Mononuclear cell (primary cell): ENCODE data around the gene IGFLR1. TPM values are rescaled to one million over a fixed set of nuclear protein-coding genes. Genes with fewer than 3 reads are reported as not detected.

Experiments
- H3K27me3 ChIP-seq: 2 replicates; pipeline ENCODE4 v1.6.0; 2011; ENCODE audit warnings: low read length, control low read depth; ENCODE audit not compliant: insufficient read depth
- H3K4me1 ChIP-seq: 2 replicates; pipeline ENCODE4 v1.5.1; 2011; ENCODE audit warnings: mild to moderate bottlenecking, low read length, control low read depth; ENCODE audit not compliant: insufficient read depth
- H3K4me3 ChIP-seq: 2 replicates; pipeline ENCODE4 v1.5.1; 2011; ENCODE audit warnings: mild to moderate bottlenecking, low read length, moderate library complexity
- H3K9me3 ChIP-seq: 2 replicates; pipeline ENCODE4 v1.5.1; 2011; ENCODE audit warnings: low read depth, mild to moderate bottlenecking, control low read depth, low read length
- total RNA-seq: library from RNA; depleted of rRNA; stranded (reverse); fragments of >200 nt; gene quantifications from one replicate; pipeline ENCODE4 v1.2.3, GENCODE V29; 2012

Gene IGFLR1
- total RNA-seq, 1 donor: 8.7 TPM

DNA sequence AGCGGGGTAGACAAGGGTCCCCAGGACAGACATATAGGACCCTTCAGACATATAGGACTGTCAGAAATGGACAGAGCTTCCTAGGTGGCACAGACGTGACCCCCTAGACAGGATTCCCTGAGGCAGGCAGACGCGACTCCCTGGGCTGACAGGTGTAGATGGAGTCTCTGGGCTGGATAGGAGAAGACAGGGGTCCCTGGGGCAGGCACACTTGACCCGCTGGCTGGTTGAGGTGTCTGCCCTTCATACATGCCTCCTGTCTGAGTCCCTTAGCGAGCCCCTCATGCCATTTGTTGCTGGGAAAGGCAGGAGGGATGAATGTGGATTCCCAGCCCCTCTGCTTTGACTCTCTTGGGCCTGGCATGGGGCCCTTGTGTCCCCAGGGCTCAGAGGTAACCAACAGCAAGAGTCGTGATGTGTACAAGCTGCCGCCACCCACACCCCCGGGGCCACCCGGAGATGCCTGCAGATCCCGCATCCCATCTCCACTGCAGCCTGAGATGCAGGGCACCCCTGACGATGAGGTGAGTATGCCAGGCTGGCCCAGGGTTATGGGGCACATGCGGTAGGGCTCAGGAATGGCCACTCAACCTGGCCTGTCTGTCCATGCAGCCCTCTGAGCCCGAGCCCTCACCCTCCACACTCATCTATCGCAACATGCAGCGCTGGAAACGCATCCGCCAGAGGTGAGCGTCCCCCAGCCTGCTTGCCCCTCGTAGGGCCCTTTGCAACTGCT is 11.6 kb upstream of the IGFLR1 start:
- Histone ChIP-seq H3K4me3 (no peak overlapping the region), H3K4me1 (peaks cover 36% of the 10 kb centered on the region), H3K27me3 (peaks cover 9% of the 10 kb centered on the region), H3K9me3 (no peaks in the 10 kb centered on the region)

DNA sequence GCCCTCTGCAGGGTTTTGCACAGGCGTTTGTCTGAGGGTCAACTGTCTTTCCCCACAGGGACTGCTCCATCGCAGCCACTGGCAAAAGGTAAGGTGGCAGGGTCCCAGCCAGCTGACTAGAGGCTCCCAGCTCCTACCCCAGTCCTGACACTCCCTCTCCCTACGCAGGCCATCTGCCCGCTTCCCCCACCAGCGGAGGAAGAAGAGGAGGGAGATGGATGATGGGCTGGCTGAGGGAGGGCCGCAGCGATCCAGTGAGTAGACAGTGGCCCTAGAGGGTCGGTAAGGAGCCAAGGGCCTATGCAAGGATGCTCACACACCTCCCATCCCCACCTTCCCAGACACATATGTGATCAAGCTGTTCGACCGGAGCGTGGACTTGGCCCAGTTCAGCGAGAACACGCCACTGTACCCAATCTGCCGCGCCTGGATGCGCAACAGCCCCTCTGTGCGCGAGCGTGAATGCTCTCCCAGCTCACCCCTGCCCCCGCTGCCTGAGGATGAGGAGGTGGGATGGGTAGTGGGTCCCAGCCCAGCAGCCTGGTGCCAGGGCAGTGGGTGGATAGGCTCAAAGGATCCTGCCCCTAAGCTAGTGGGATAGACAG is 10.6 kb upstream of the IGFLR1 start:
- H3K27me3 ChIP-seq: peaks cover 9% of the 10 kb centered on the region
- H3K4me1 ChIP-seq: peaks cover 36% of the 10 kb centered on the region
- no peaks in the 10 kb centered on the region for H3K9me3 ChIP-seq
- no peak overlapping the region for H3K4me3 ChIP-seq

DNA sequence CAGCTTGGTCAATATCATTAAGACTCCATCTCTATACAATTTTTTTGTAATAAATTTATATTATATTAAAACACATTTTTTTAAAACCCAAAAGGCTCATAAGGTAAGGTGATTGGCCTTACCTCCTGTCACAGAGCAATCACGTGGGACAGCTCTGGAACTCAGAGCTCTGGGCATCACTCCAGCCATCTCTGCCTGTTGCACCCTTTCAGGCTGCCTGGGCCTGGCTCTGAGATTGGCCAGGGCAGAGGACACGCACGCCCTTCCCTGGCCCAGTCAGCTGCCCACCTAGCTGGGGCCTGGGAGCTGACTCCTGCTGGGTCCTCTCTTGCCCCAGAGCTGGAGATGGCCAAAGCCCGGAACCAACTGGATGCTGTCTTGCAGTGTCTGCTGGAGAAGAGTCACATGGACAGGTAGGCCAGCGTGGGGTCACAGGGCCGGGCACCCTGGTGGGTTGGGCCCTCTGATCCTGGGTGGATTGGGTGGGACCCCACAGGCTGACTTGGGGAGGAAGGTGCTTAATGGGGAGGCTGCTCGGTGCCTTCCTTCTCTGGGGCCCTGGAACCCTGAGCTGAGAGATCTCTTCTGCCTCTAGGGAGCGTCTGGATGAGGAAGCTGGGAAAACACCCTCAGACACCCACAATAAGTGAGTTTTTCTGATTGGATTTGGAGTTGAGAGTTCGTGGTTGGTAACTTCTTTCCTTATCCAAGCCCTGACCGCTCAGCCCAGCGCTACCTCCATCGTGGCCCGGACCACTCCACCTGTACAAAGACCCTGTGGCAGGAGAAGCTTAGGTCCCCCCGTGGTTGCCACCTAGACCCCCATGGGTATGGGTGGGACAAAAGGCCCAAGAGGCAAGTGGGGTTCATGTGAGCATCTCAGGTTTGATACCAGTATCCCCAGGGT is 9.8 kb upstream of the IGFLR1 start:
- Histone ChIP-seq H3K9me3 (no peaks in the 10 kb centered on the region), H3K4me1 (peaks cover 34% of the 10 kb centered on the region), H3K27me3 (peaks cover 9% of the 10 kb centered on the region), H3K4me3 (no peak overlapping the region)

DNA sequence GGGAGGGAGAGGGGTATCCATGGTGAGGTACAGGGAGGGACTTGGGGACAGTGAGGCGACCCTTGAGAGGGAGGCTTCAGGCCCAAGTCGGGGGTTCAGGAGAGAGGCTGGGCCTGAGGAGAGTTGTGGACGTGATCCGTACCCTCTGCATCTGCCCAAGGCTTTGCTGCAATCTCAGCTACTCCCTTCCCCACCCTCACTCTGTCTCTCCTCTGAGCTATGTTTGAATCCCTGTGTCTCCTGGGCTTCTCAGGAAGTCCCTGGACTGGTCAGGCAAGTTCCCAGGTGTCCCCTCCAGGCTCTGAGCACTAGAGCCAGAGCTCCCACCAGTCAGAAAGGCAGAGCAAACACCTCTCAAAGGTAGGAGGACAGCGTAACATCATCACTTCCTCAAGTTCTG is 7.9 kb upstream of the IGFLR1 start:
- no peak overlapping the region for H3K4me3 ChIP-seq
- no peaks in the 10 kb centered on the region for H3K27me3 ChIP-seq
- H3K9me3 ChIP-seq: no peaks in the 10 kb centered on the region
- peaks cover 29% of the 10 kb centered on the region for H3K4me1 ChIP-seq

DNA sequence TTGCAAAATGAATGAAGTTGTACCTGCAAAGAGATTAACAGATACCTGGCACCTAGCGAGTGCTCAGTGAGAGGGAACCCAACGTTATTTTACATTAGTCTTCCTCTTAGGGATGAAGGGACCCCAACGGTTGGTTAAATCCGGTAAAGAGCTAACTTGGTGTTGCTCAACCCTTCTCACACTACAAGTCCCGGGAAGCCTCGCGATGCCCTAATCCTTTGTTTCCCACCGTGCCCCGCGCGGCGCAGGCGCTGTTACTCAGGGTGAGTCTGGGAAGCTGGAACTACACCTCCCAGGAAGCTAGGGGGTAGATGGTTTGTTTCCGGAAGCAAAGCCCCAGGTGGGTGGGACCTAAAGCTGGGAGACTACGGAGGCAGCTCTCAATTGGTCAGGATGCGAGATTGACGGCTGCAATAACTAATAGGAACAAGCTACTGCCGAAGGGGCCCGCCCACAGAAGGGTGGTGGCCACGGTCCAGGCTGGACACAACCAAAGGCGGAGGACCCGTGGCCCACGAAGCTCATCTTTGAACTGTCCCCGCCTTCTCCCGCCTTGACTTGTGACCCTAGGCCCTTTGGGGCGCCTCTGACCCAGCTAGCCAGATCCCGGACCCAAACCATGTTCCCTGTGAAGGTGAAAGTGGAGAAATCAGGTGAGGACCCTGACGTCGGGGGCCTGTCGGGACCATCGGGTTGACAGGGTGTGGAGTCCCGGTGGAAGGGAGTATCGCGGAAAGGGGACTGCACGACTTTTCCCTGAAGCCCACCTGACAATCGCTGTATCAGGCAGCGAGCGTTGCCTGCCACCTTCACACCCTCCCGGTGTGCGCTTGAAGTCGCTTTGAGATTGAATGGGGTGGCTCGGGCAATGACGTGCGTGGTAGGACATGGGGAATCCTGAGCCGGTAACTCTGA is 6.1 kb upstream of the IGFLR1 start, which contains the start of gene LIN37:
TSS of gene LIN37 (plus strand) at position 471 of the 915 bp plus-strand sequence. CDS start at position 620, 149 bp downstream.
- H3K9me3 ChIP-seq: no peaks in the 10 kb centered on the region
- H3K27me3 ChIP-seq: no peaks in the 10 kb centered on the region
- peaks cover 41% of the 10 kb centered on the region for H3K4me1 ChIP-seq
- H3K4me3 ChIP-seq: peak within 1 kb of the TSS; percentile 75

DNA sequence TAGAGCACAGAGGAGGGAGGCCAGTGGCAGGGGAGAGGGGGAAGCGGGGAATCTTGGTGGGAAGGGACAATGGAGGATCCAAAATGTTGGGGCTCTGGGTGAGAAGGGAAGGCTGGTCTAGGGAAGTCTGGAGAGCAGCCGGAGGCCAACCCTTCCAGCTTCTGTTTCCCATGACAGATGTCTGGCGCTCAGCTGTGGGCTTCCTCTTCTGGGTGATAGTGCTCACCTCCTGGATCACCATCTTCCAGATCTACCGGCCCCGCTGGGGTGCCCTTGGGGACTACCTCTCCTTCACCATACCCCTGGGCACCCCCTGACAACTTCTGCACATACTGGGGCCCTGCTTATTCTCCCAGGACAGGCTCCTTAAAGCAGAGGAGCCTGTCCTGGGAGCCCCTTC is 4.3 kb upstream of the IGFLR1 start:
- H3K27me3 ChIP-seq: no peaks in the 10 kb centered on the region
- peaks cover 60% of the 10 kb centered on the region for H3K4me1 ChIP-seq
- H3K4me3 ChIP-seq: no peak overlapping the region
- H3K9me3 ChIP-seq: no peaks in the 10 kb centered on the region

DNA sequence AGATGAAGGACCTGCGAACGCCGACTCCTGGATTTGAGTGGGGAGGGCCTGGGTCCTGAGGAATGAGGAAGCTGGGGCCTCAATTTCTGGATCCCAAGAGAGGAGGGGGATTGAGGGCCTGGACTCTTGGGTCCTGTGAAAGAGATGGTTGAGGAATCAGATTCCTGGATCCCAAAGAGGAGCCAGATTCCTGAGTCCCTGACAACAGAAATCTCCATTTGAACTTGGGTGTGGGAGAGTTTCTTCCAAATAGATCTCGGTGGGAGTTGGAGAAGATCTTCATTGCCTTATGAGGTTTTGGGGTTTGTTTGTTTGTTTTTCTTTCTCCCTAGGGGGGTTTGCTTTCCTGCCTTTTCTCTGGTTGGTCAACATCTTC is 3.8 kb upstream of the IGFLR1 start:
- no peaks in the 10 kb centered on the region for H3K27me3 ChIP-seq
- H3K4me3 ChIP-seq: peak overlapping the region; percentile 86
- no peaks in the 10 kb centered on the region for H3K9me3 ChIP-seq
- H3K4me1 ChIP-seq: peaks cover 62% of the 10 kb centered on the region

DNA sequence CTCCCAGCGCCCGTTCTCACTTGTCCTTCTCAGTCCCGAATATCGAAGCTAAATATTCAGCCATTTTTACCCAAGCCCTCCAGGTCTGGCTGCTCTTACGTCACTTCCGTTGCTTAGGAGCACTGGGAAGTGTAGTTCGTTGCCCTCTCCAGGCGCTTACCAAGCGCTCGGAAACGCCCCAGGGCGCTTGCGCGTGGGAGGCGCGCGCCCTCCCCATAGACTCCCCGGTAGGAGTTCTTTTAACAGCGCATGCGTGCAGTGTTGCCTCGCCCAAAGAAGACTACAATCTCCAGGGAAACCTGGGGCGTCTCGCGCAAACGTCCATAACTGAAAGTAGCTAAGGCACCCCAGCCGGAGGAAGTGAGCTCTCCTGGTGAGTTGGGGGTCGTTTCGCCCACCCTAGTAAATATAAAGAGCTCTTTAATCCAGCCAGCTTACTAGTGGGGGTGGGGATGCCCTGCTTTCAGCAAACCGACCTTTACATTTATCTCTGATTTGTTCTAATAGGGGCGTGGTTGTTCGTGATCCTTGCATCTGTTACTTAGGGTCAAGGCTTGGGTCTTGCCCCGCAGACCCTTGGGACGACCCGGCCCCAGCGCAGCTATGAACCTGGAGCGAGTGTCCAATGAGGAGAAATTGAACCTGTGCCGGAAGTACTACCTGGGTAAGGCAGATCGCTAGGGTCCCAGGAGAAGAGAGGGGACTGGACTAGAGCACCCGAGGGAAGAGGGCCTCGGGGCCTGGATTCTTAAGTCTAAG is 3.3 kb upstream of the IGFLR1 start, which contains the start of the genes PSENEN and U2AF1L4:
TSS of gene PSENEN (plus strand) at position 324 of the 759 bp plus-strand sequence. CDS start at position 604, 280 bp downstream.
TSS of gene U2AF1L4 (minus strand) at position 91 of the 759 bp plus-strand sequence. CDS start at position 64, 27 bp downstream.
- Histone ChIP-seq H3K4me1 (peaks cover 66% of the 10 kb centered on the region), H3K27me3 (no peaks in the 10 kb centered on the region), H3K4me3 (peak within 1 kb of the TSS; percentile 86), H3K9me3 (no peaks in the 10 kb centered on the region)

DNA sequence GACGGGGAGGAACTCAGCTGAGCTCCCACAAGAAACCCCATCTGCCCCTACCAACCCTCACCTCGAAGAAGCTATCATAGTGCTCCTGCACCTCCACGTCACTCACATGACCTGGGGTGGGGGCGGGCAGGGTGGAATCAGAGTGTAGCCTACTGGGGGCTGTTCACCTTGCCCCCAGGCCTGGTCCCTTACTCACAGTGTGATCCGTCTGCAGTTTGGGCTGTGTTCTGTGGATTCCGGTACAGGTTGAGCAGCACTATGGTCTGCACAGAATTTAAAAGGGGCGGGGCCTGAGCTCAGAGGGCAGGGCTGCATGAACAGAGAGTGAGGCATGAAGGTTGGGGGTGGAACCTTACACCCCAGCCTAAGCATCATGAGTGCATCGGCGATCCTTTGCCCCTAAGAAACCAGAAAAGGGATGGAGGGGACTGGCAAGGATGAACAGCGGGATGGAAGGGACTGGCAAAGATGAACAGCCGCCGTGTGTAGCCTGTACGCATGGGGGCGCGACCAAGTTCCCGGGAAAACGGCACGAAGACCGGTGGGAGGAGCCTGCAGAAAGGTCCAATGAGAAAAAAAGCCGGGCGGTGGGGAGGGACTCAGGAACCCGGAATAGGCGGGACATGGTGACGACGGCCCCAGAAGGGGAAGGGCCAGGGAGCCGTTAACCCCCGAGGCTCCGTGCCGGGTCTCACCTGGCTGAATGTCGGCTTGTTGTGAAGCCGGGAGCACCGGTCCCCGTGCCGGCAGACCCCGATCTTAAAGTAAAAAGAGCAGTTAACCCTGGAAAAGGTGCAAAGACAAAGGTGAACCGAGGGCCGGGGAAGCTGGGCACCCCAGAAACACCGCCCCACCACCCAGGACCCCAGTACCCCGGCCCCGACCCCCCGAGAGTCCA is 2.4 kb upstream of the IGFLR1 start:
- Histone ChIP-seq H3K27me3 (no peaks in the 10 kb centered on the region), H3K4me3 (peak overlapping the region; percentile 86), H3K4me1 (peaks cover 73% of the 10 kb centered on the region), H3K9me3 (no peaks in the 10 kb centered on the region)

DNA sequence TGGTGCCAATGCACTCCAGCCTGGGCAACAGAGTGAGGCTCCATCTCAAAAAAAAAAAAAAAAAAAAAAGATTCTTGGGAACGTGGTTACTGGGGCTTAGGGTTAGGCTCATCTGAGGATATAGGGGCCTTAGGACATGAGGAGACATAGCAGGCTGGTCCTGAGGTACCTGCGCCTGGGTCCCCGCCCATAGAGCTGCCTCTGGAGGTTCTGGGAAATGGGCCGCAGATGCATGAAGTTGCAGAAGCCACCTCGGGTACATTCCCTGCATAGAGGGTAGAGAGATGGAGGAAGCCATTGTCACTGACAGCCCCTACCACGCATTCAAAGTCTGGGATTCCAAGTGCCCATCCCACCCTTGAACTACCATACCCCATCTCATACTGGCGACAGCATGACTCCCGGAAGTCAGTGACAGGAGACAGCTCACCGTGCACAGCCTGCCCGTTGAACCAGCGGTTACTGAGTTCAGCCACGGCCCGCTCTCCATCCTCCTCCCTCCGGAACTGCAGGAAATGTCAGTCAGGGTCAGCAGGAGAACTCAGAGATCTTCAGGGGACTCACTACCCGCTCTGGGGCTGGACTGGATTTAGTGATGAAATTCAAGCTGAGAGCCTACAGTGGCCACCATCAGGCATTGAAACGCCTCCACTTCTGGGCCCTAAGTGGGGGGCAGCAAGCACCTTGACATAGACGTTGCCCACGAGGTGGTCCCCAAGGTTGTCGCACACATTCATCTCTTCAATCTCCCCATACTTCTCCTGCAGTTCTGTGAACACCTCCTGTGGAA is 1.6 kb upstream of the IGFLR1 start:
- H3K4me1 ChIP-seq: peaks cover 70% of the 10 kb centered on the region
- H3K4me3 ChIP-seq: peak overlapping the region; percentile 86
- no peaks in the 10 kb centered on the region for H3K27me3 ChIP-seq
- no peaks in the 10 kb centered on the region for H3K9me3 ChIP-seq

DNA sequence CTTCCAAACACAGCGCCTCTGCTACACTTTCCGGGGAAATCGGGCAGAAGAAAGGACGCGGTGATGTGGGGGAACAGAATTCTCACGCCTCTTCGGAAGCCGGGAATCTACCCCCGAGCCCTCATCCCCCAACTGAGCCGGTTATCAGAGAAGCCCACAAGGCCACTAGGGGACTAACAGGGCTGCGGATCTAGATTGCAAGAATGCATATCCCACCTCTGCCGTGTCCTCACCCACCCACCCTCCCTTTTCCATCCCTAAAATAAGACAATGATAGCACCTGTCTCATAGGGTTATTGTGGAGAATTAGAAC is 1.1 kb downstream of the IGFLR1 start:
- peaks cover 65% of the 10 kb centered on the region for H3K4me1 ChIP-seq
- no peaks in the 10 kb centered on the region for H3K9me3 ChIP-seq
- no peaks in the 10 kb centered on the region for H3K27me3 ChIP-seq
- peak overlapping the region; percentile 70 for H3K4me3 ChIP-seq

DNA sequence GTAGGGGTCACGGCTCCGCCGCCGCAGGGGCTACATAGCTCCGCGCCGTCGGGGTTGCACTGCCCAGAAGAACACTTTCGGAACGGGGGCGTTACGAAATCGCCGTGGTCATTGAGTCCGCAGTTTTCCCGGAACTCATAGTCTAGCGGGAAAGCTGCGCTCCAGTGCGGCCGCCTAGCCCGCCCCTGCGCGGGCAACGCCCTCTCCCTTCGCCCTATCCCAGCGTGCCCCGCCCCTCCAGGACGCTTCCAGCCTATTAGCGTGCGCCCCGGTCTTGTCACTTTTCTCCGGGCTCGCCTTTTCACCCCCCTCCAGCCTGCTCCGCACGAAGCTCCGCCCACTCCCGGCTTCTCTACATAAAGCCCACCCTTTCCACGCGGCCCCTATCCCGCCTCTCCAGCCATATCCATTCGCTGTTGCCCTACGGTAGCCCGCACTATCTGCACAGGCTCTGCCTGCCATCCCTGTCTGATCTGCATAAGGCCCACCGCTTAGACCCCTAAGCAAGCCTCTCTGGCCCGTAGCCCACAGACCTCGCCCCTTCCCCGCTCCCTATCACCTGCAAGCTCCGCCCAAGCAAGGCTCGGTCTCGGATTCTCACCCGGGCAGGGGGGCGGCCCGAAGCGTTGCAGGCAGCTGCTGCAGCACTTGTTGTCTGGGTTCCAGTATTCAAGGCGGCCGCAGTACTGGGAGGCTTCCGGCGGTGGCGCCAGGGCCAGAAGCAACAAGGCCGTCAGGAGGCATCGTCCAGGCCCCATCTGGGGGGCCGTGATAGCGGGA is 1.6 kb downstream of the IGFLR1 start:
- Histone ChIP-seq H3K27me3 (no peaks in the 10 kb centered on the region), H3K4me1 (peaks cover 60% of the 10 kb centered on the region), H3K9me3 (no peaks in the 10 kb centered on the region), H3K4me3 (peak overlapping the region; percentile 70)
